GM10266 (cell line): ENCODE results near the gene CXCL17.

ENCODE experiments used
- DNase-seq: peaks from one replicate; pipeline ENCODE4 v3.0.0; 2012; ENCODE audit errors: extremely low spot score
- CTCF ChIP-seq: IDR thresholded peaks from 2 replicates; pipeline ENCODE4 v1.5.1; 2012; ENCODE audit warnings: mild to moderate bottlenecking, low read depth; ENCODE audit not compliant: control insufficient read depth, insufficient read depth; ENCODE audit errors: missing control alignments

Gene CXCL17

DNA sequence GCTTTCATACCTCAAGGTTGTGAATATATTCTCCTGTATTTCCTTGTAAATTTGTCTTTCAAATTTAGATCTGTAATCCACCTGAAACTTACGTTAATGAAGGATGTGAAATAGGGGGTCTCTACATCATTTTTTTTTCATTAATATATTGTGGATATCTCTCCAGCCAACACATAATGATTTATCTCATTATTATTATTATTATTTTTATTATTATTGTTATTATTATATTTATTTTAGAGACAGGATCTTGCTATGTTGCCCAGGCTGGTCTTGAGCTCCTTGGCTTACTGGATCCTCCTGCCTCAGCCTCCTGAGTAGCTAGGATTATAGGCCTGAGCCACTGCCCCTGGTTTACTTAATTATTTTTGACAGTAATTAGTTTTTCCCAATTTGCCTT lies 11.3 kb downstream of the CXCL17 start:
- no peak for DNase-seq
- no peak for TF ChIP-seq CTCF

DNA sequence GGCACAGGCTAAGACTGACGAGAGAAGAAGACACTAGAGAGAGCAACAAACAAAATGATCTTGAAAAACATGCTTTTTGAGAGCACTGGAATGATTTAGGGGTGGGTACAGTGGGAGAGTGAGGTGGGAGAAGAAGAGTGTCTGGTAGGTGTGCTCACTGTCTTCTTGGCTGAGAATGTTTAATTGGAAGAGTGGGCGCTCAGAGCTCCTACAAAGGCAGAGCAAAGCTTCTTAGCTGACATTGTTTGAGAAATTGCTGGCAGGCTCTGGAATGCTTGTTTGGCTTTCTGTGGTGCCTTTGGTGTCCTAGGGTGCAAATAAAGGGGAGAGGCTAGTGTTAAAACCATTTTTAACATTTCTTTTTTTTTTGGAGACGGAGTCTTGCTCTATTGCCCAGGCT lies 14.1 kb downstream of the CXCL17 start:
- DNase-seq, result no peak

GRCh38 chr19:42427313-42427712 lies 15.4 kb downstream of the CXCL17 start, which contains the start of gene LIPE:
LIPE (minus strand) TSS chr19:42427388; CDS start chr19:42427149, 239 bp downstream.
- no peak for DNase-seq

More for the DNA sequence above, 14.1 kb downstream of the CXCL17 start:
- no peak for TF ChIP-seq CTCF

GRCh38 chr19:42426643-42427042 lies 16.1 kb downstream of the CXCL17 start:
- no peak for TF ChIP-seq CTCF
- DNase-seq, result no peak

More at GRCh38 chr19:42427313-42427712, 15.4 kb downstream of the CXCL17 start, which contains the start of gene LIPE:
- TF ChIP-seq CTCF, result no peak

DNA sequence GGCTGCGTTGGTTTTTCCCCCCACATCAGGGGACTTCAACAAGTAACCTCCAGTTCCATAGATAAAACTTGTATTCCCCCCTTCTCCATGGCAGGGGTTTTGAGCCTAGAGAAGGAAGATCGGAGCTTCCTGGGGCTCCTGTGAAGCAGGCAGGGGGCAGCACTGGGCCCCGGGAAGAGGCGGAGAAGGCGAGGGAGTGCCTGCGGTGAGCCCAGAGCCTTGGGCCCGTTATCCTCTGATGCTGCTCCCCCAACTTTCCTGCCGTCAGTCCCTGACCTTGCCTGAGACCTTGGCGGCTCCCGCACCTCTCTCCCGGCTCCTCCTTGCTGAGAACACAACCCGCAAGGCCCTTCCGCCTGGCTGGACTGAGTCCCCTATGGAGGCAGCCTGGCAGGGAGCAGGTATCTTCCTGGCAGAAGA lies 18.0 kb downstream of the CXCL17 start:
- DNase-seq, result no peak
- TF ChIP-seq CTCF, result no peak

DNA sequence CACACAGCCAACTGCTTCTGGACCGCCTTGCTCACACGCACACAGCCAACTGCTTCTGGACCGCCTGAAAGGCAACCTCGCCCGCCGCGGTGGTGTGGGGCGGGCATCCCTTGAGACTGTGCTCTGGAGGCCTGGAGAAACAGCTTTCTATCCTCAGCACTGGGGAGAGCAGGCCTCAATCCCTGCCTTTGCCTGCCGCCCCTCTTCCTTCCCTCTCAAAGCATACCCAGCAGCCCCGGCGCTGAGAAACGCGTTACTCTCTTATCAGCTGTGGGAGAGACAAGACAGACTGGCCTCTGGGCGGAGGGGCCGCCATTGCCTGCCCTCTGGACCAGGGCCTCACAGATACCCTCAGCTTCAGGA lies 18.4 kb downstream of the CXCL17 start:
- DNase-seq, result no peak
- TF ChIP-seq CTCF, result no peak

DNA sequence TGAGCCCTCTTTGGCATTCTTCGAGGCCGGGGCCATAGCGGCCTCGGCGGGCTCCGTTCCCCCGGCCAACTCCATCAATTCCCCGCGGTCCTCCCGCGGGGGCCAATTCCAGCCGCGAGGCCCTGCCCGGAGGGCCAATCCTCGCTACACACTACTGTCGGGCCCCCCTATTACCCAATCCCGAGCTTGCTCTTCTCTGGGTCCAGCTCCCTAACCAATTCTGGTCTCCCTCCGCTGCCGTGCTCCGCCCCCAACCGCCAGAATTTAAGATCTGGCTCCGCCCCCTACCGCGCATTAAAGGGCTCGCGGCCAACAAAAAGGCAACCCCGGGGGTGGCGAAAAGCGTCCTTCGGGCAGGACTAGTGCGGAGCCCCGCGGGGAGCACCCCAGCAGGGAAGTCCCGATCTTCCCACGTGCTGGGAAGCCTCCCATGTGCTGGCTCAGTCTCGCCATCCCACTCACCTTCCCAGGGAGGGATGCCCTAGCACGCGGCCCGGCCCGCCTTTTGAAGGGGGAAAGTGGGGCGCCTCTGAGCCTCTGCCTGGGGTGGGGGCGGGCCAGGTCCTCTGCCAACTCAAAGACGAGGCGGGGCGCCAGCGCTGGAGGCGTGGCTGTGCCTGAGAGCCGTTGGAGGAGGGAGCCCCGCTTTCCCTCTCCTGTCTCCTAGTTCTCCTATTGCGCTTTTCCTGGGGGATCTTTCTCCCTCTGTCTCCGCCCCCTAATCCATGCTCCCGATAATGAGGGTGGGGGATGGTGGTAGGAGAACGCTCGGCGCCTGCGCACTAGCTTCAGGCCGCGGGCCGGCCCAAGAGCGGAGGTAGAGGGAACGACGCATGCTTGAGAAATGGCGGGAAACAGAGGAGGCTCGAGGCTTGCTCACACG lies 19.0 kb downstream of the CXCL17 start:
- peak; percentile 94 for DNase-seq

More for the DNA sequence above, 19.0 kb downstream of the CXCL17 start:
- TF ChIP-seq CTCF, result no peak
